ENCODE data around the gene TSPAN11.

DNA sequence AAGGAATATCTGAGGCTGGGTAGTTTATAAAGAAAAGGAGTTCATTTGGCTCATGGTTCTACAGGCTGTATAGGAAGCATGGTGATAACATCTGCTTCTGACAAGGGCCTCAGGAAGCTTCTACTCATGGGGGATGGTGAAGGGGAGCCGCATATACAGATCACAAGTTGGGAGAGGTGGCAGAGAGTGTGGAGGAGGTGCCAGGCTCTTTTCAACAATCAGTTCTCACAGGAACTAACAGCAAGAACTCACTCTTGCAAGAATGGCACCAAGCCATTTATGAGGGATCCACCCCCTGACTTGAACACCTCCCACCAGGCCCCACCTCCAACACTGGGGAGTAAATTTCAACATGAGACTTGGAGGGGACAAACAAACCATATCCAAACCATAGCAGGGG is 3.5 kb upstream of the TSPAN11 start:
- TF ChIP-seq, protein P1, sequence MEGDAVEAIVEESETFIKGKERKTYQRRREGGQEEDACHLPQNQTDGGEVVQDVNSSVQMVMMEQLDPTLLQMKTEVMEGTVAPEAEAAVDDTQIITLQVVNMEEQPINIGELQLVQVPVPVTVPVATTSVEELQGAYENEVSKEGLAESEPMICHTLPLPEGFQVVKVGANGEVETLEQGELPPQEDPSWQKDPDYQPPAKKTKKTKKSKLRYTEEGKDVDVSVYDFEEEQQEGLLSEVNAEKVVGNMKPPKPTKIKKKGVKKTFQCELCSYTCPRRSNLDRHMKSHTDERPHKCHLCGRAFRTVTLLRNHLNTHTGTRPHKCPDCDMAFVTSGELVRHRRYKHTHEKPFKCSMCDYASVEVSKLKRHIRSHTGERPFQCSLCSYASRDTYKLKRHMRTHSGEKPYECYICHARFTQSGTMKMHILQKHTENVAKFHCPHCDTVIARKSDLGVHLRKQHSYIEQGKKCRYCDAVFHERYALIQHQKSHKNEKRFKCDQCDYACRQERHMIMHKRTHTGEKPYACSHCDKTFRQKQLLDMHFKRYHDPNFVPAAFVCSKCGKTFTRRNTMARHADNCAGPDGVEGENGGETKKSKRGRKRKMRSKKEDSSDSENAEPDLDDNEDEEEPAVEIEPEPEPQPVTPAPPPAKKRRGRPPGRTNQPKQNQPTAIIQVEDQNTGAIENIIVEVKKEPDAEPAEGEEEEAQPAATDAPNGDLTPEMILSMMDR (IDR thresholded peaks at IDR 0.05; ENCODE audit: insufficient read depth, low read depth, low read length) = no peak
- TF ChIP-seq EZH2 (IDR thresholded peaks at IDR 0.05; ENCODE audit: insufficient read depth, low read length) = no peak

Measured in astrocyte (in vitro differentiated cells and primary cell).